Measurements from ENCODE around the gene INAFM2.

DNA sequence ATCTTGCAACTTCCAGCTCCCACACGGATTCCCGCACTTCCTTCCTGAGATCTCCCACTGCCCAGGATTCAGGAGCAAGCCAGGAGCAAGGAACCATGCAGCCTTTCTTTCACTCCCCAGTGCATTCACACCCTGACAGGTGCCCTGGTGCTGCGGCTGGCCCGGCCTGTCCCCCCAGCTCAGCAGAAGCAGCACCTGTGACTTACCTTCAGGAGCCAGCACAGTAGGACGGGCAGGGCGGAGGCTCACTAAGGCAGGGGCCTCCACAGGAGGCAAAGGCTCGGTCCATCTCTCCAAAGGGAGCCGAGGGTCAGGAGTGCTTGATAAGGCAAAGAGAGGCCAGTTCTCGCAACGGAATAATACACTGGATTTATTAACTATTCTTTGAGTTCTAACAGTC is 45.5 kb upstream of the INAFM2 start:
- no peak for TF ChIP-seq EZH2phosphoT487 (IDR thresholded peaks at IDR 0.05; ENCODE audit: low read length)
- TF ChIP-seq, protein P1, sequence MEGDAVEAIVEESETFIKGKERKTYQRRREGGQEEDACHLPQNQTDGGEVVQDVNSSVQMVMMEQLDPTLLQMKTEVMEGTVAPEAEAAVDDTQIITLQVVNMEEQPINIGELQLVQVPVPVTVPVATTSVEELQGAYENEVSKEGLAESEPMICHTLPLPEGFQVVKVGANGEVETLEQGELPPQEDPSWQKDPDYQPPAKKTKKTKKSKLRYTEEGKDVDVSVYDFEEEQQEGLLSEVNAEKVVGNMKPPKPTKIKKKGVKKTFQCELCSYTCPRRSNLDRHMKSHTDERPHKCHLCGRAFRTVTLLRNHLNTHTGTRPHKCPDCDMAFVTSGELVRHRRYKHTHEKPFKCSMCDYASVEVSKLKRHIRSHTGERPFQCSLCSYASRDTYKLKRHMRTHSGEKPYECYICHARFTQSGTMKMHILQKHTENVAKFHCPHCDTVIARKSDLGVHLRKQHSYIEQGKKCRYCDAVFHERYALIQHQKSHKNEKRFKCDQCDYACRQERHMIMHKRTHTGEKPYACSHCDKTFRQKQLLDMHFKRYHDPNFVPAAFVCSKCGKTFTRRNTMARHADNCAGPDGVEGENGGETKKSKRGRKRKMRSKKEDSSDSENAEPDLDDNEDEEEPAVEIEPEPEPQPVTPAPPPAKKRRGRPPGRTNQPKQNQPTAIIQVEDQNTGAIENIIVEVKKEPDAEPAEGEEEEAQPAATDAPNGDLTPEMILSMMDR (IDR thresholded peaks at IDR 0.05; ENCODE audit: low read length), result no peak
- TF ChIP-seq EZH2 (optimal IDR thresholded peaks at IDR 0.05; ENCODE audit: low read depth, low read length), result no peak
